ENCODE measurements around the gene PIK3C2B. TPM values are rescaled to one million over a fixed set of nuclear protein-coding genes. Genes with fewer than 3 reads are reported as not detected.

The PIK3C2B gene
- total and polyA plus RNA-seq, 12 donors: 4.4 to 31.9 (median 21.1) TPM

- Histone ChIP-seq H3K27ac (peak within 1 kb of the TSS; percentile 49 to 96 (median 90)), H3K4me3 (peak within 1 kb of the TSS; percentile 49 to 83 (median 73)), H3K4me1 (peaks cover 6 to 86% (median 39%) of the 10 kb centered on the region in 9 donors), H3K9me3 (no peaks in the 10 kb centered on the region), H3K36me3 (peaks cover 0 to 20% (median 0%) of the 10 kb centered on the region in 9 donors), H3K27me3 (no peaks in the 10 kb centered on the region)
- 1% methylated on average over 43 of the region's 43 CpGs for WGBS, 2 donors
- TF ChIP-seq, protein P1, sequence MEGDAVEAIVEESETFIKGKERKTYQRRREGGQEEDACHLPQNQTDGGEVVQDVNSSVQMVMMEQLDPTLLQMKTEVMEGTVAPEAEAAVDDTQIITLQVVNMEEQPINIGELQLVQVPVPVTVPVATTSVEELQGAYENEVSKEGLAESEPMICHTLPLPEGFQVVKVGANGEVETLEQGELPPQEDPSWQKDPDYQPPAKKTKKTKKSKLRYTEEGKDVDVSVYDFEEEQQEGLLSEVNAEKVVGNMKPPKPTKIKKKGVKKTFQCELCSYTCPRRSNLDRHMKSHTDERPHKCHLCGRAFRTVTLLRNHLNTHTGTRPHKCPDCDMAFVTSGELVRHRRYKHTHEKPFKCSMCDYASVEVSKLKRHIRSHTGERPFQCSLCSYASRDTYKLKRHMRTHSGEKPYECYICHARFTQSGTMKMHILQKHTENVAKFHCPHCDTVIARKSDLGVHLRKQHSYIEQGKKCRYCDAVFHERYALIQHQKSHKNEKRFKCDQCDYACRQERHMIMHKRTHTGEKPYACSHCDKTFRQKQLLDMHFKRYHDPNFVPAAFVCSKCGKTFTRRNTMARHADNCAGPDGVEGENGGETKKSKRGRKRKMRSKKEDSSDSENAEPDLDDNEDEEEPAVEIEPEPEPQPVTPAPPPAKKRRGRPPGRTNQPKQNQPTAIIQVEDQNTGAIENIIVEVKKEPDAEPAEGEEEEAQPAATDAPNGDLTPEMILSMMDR (IDR thresholded peaks at IDR 0.05): no peak
- intact Hi-C loops (cut with DNase I): no loop called here
- ATAC-seq (peak; percentile 96 to 99 (median 98)), DNase-seq (peak; percentile 85 to 92)
These were observed 21.7 kb upstream of the PIK3C2B start, which contains the start of gene MDM4 for GRCh38 chr1:204516180-204516879. TSS of gene MDM4 (plus strand) at chr1:204516406. CDS start at chr1:204525519, 9,113 bp downstream.

- Histone ChIP-seq H3K27ac (peak overlapping the region in 1 of 10 donors; percentile 88), H3K36me3 (peaks cover 0 to 20% (median 0%) of the 10 kb centered on the region in 9 donors), H3K4me1 (peaks cover 6 to 71% (median 25%) of the 10 kb centered on the region in 9 donors), H3K4me3 (no peak overlapping the region), H3K9me3 (no peaks in the 10 kb centered on the region), H3K27me3 (no peaks in the 10 kb centered on the region)
- TF ChIP-seq, protein P1 (IDR thresholded peaks at IDR 0.05): no peak
- intact Hi-C loops (cut with DNase I): no loop called here
- ATAC-seq (no peak), DNase-seq (no peak)
- WGBS, 2 donors: 79 to 84% methylated on average over 2 of the region's 2 CpGs
These were observed 20.2 kb upstream of the PIK3C2B start for GRCh38 chr1:204514828-204515227.

DNA sequence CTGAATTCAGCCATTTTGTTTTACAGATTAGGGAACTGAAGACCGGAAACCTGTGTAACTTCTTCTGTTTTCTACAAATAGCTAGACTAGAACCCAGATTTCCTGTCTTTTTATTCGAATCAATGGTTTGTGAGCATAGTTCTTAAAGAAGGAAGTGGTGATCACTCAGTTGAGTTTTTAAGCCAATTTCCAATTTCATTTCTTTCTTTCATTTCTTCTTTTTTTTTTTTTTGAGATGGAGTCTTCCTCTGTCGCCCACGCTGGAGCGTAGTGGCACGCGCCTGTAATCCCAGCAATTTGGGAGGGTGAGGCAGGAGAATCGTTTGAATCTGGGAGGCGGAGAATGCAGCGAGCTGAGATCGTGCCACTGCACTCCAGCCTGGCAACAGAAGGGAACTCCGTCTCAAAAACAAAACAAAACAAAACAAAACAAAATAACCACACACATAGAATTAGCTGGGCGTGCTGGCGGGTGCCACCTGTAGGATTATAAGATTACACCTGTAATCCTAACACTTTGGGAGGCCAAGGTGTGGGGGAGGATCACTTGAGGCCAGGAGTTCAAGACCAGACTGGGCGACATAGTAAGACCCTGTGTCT lies 18.6 kb upstream of the PIK3C2B start:
- DNase-seq: no peak
- Histone ChIP-seq H3K4me1 (peaks cover 6 to 55% (median 13%) of the 10 kb centered on the region in 9 donors), H3K27ac (peak overlapping the region in 7 of 10 donors; percentile 1 to 88 (median 51)), H3K4me3 (peak overlapping the region in 2 of 10 donors; percentile 16 to 29), H3K27me3 (no peaks in the 10 kb centered on the region), H3K36me3 (peaks cover 0 to 7% (median 0%) of the 10 kb centered on the region in 9 donors), H3K9me3 (no peaks in the 10 kb centered on the region)
- intact Hi-C loops (cut with DNase I): no loop called here
- ATAC-seq: no peak
- WGBS, 2 donors: 68 to 69% methylated on average over 15 of the region's 15 CpGs
- TF ChIP-seq, protein P1 (IDR thresholded peaks at IDR 0.05): no peak

DNA sequence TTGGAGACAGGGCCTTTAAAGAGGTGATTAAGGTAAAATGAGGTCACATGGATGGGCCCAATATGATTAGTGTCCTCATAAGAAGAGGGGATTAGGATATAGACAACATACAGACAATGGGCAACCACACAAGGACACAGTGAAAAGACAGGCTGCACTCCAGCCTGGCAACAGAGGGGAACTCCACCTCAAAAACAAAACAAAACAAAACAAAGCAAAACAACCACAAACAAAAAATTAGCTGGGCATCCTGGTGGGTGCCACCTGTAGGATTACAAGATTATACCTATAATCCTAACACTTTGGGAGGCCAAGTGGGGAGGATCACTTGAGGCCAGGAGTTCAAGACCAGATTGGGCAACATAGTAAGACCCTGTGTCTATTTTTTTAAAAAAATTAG lies 16.8 kb upstream of the PIK3C2B start:
- no peak for DNase-seq
- Histone ChIP-seq H3K4me3 (no peak overlapping the region), H3K27me3 (no peaks in the 10 kb centered on the region), H3K4me1 (peaks cover 0 to 58% (median 7%) of the 10 kb centered on the region in 9 donors), H3K36me3 (no peaks in the 10 kb centered on the region), H3K27ac (peak overlapping the region in 1 of 10 donors; percentile 88), H3K9me3 (no peaks in the 10 kb centered on the region)
- intact Hi-C loops (cut with DNase I): no loop called here
- no peak for ATAC-seq
- TF ChIP-seq, protein P1 (IDR thresholded peaks at IDR 0.05): no peak
